Stomach (tissue), 4 donors: ENCODE data around the gene APP.

Experiments used
- CTCF ChIP-seq, 7 experiments: fragments of 450-650 bp in 4 of 7; fragments of 200-600 bp in 3 of 7; sonication (generic) in 3 of 7; IDR thresholded peaks; one replicate each; pipeline ENCODE4 v1.5.1; 2016 to 2019; ENCODE audit warnings: antibody characterized with exemption in 7 of 7, control low read depth in 2 of 7, mild to moderate bottlenecking in 1 of 7
- POLR2A ChIP-seq, 4 donors: fragments of 450-650 bp; IDR thresholded peaks; one replicate each; pipeline ENCODE4 v1.6.1; 2016; ENCODE audit warnings: antibody characterized with exemption in 4 of 4, control low read depth in 2 of 4, mild to moderate bottlenecking in 1 of 4, moderate library complexity in 1 of 4
- POLR2AphosphoS5 ChIP-seq, 3 donors: sonication (generic); formaldehyde crosslinking; IDR thresholded peaks; one replicate each; pipeline ENCODE4 v1.6.1; 2016; ENCODE audit warnings: antibody characterized with exemption in 3 of 3

GRCh38 chr21:25955646-25956045, 214.9 kb downstream of the APP start:
- TF ChIP-seq POLR2A (IDR thresholded peaks at IDR 0.05) = no peak
- TF ChIP-seq CTCF (IDR thresholded peaks at IDR 0.05) = no peak
- TF ChIP-seq POLR2AphosphoS5 (IDR thresholded peaks at IDR 0.05) = no peak
